ENCODE data around the gene COMT. TPM values are rescaled to one million over a fixed set of nuclear protein-coding genes. Genes with fewer than 3 reads are reported as not detected.

The COMT gene
- total RNA-seq, 1 experiment from 2014 or later, result 109 TPM

DNA sequence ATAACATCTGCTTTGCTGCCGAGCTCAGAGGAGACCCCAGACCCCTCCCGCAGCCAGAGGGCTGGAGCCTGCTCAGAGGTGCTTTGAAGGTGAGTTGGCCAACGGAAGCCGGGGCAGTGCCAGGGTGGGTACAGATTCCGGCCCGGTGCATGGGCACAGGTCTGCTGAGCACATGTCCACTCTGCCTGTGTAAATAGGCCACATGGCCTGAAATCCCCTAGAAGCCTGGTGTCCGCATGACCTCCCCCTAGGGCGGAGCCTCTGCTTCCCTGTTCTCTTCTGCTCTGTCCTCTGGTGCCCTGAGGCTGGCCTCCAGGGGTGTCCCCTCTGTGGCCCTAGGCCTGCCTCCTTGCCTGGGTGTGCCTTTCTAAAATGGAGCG is 19.6 kb downstream of the COMT start:
- no peak overlapping the region for H2AFZ ChIP-seq (ENCODE audit: low read depth, low read length, poor library complexity, severe bottlenecking)
- no peaks in the 10 kb centered on the region for H4K20me1 ChIP-seq (ENCODE audit: insufficient read depth)
- ChIA-PET POLR2A (no interaction called here), RAD21 (ENCODE audit: low non-redundant PET in 1 of 2, low total read pairs in 2 of 2, uncharacterized antibody in 2 of 2, unreplicated experiment in 2 of 2) (no interaction called here), CTCF (no interaction called here)
- H3K4me1 ChIP-seq (ENCODE audit: control insufficient read depth in 1 of 2, insufficient read depth in 2 of 2, low read length in 2 of 2), result peaks cover 44 to 60% of the 10 kb centered on the region in 2 experiments
- H3K9me2 ChIP-seq (ENCODE audit: insufficient read depth), result no peaks in the 10 kb centered on the region
- H3K9ac ChIP-seq (ENCODE audit: low read length), result no peak overlapping the region
- BruUV-seq (replicated peaks), result no TSS peak
- H3K4me3 ChIP-seq (replicated peaks in 1 of 2; ENCODE audit: low read depth in 1 of 2, low read length in 2 of 2), result no peak overlapping the region
- peak overlapping the region; percentile 99 for H3K27ac ChIP-seq (ENCODE audit: low read depth, low read length)
- intact Hi-C loops (cut with micrococcal nuclease), result loop anchor here (10.0 kb wide), 1 partner anchor 154 kb away; the partner anchor contains the start of genes RANBP1 and TRMT2A
- H3K4me2 ChIP-seq (ENCODE audit: low read length), result peak overlapping the region; percentile 99; the same call in 1 of the 2 replicates
- DNase-seq (ENCODE audit: low read depth, low spot score) (no peak), ATAC-seq (no peak)
- no peaks in the 10 kb centered on the region for H3K9me3 ChIP-seq (ENCODE audit: control insufficient read depth in 1 of 2, insufficient read depth in 1 of 2, low read depth in 1 of 2, low read length in 2 of 2)
- H3K36me3 ChIP-seq (ENCODE audit: control insufficient read depth in 1 of 2, insufficient read depth in 2 of 2, low read length in 2 of 2), result peaks cover 0 to 5% of the 10 kb centered on the region in 2 experiments; a peak in 1 of 4 replicates
- no peaks in the 10 kb centered on the region for H3K79me2 ChIP-seq (ENCODE audit: insufficient read depth, low read length)
- no peaks in the 10 kb centered on the region for H3K27me3 ChIP-seq (ENCODE audit: insufficient read depth, low read length)
- TF ChIP-seq SP1 (IDR thresholded peaks at IDR 0.05; ENCODE audit: low read depth) (no peak), RAD21 (IDR thresholded peaks at IDR 0.05; ENCODE audit: low read depth) (no peak), JUND (IDR thresholded peaks at IDR 0.05) (no peak), ZFX (IDR thresholded peaks at IDR 0.05) (no peak), CBX3 (IDR thresholded peaks at IDR 0.05; ENCODE audit: low read depth) (no peak), EZH2phosphoT487 (IDR thresholded peaks at IDR 0.05; ENCODE audit: borderline replicate concordance) (no peak), EZH2 (IDR thresholded peaks at IDR 0.05) (no peak)
- TF ChIP-seq, protein P1, sequence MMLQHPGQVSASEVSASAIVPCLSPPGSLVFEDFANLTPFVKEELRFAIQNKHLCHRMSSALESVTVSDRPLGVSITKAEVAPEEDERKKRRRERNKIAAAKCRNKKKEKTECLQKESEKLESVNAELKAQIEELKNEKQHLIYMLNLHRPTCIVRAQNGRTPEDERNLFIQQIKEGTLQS (IDR thresholded peaks at IDR 0.05), result no peak
- TF ChIP-seq, protein P2, sequence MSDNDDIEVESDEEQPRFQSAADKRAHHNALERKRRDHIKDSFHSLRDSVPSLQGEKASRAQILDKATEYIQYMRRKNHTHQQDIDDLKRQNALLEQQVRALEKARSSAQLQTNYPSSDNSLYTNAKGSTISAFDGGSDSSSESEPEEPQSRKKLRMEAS (IDR thresholded peaks at IDR 0.05), result no peak

DNA sequence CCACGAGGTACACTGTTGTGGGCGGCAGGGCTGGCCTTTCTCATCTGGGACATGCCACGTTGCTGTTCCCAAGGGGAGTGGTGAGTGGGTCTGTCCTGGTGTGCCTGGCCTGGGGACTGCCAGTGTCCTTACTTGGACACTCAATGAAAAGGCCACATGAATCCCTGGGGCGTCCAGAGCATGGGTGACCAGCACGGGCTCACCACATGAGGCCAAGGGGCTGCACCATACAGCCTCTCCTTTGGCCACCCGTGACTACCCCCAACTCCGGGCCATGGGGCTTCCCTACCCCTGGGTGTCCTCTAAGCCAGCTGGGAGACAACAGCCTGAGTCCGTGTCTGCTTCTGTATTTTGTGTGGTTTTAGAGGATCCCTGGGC is 20.3 kb downstream of the COMT start:
- Histone ChIP-seq H4K20me1 (ENCODE audit: insufficient read depth) (no peaks in the 10 kb centered on the region), H3K27ac (ENCODE audit: low read depth, low read length) (peak overlapping the region; percentile 99), H3K4me3 (replicated peaks in 1 of 2; ENCODE audit: low read depth in 1 of 2, low read length in 2 of 2) (peak overlapping the region in 1 of 2 experiments; percentile 64; a peak in 1 of 4 replicates), H3K4me1 (ENCODE audit: control insufficient read depth in 1 of 2, insufficient read depth in 2 of 2, low read length in 2 of 2) (peaks cover 44 to 60% of the 10 kb centered on the region in 2 experiments), H3K36me3 (ENCODE audit: control insufficient read depth in 1 of 2, insufficient read depth in 2 of 2, low read length in 2 of 2) (peaks cover 0 to 7% of the 10 kb centered on the region in 2 experiments; a peak in 1 of 4 replicates), H2AFZ (ENCODE audit: low read depth, low read length, poor library complexity, severe bottlenecking) (no peak overlapping the region), H3K27me3 (ENCODE audit: insufficient read depth, low read length) (no peaks in the 10 kb centered on the region), H3K9me2 (ENCODE audit: insufficient read depth) (no peaks in the 10 kb centered on the region), H3K9ac (ENCODE audit: low read length) (peak overlapping the region; percentile 40), H3K9me3 (ENCODE audit: control insufficient read depth in 1 of 2, insufficient read depth in 1 of 2, low read depth in 1 of 2, low read length in 2 of 2) (no peaks in the 10 kb centered on the region), H3K4me2 (ENCODE audit: low read length) (peak overlapping the region; percentile 99), H3K79me2 (ENCODE audit: insufficient read depth, low read length) (no peaks in the 10 kb centered on the region)
- ChIA-PET RAD21 (ENCODE audit: low non-redundant PET in 1 of 2, low total read pairs in 2 of 2, uncharacterized antibody in 2 of 2, unreplicated experiment in 2 of 2) (interaction anchor here in 1 of 2 experiments (1.7 kb wide), 1 partner anchor 231 kb away, joined by 5 read pairs; no protein-coding TSS in a partner anchor), POLR2A (interaction anchor here (0.8 to 1.3 kb wide), 2 partner anchors 9 kb away, joined by 3 to 5 read pairs; no protein-coding TSS in a partner anchor), CTCF (interaction anchor here (1.7 kb wide), 1 partner anchor 231 kb away, joined by 5 read pairs; no protein-coding TSS in a partner anchor)
- no TSS peak for BruUV-seq (replicated peaks)
- DNase-seq (ENCODE audit: low read depth, low spot score), result no peak
- no peak for ATAC-seq
- intact Hi-C loops (cut with micrococcal nuclease), result loop anchor here (10.0 kb wide), 1 partner anchor 153 kb away; the partner anchor contains the start of genes RANBP1 and TRMT2A
- no peak for TF ChIP-seq EGR1 (IDR thresholded peaks at IDR 0.05; ENCODE audit: low read depth)
- TF ChIP-seq, protein P3, sequence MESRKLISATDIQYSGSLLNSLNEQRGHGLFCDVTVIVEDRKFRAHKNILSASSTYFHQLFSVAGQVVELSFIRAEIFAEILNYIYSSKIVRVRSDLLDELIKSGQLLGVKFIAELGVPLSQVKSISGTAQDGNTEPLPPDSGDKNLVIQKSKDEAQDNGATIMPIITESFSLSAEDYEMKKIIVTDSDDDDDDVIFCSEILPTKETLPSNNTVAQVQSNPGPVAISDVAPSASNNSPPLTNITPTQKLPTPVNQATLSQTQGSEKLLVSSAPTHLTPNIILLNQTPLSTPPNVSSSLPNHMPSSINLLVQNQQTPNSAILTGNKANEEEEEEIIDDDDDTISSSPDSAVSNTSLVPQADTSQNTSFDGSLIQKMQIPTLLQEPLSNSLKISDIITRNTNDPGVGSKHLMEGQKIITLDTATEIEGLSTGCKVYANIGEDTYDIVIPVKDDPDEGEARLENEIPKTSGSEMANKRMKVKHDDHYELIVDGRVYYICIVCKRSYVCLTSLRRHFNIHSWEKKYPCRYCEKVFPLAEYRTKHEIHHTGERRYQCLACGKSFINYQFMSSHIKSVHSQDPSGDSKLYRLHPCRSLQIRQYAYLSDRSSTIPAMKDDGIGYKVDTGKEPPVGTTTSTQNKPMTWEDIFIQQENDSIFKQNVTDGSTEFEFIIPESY (IDR thresholded peaks at IDR 0.05; ENCODE audit: extremely low read depth, insufficient replicate concordance, low read length), result no peak
- no peak for TF ChIP-seq RAD21 (IDR thresholded peaks at IDR 0.05; ENCODE audit: low read depth)
- no peak for TF ChIP-seq CEBPB (IDR thresholded peaks at IDR 0.05; ENCODE audit: low read depth)
- TF ChIP-seq, protein P4, sequence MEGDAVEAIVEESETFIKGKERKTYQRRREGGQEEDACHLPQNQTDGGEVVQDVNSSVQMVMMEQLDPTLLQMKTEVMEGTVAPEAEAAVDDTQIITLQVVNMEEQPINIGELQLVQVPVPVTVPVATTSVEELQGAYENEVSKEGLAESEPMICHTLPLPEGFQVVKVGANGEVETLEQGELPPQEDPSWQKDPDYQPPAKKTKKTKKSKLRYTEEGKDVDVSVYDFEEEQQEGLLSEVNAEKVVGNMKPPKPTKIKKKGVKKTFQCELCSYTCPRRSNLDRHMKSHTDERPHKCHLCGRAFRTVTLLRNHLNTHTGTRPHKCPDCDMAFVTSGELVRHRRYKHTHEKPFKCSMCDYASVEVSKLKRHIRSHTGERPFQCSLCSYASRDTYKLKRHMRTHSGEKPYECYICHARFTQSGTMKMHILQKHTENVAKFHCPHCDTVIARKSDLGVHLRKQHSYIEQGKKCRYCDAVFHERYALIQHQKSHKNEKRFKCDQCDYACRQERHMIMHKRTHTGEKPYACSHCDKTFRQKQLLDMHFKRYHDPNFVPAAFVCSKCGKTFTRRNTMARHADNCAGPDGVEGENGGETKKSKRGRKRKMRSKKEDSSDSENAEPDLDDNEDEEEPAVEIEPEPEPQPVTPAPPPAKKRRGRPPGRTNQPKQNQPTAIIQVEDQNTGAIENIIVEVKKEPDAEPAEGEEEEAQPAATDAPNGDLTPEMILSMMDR (IDR thresholded peaks at IDR 0.05 in 2 of 3, conservative IDR thresholded peaks at IDR 0.05 in 1 of 3; ENCODE audit: borderline replicate concordance in 1 of 3, insufficient read depth in 1 of 3, low read depth in 2 of 3, low read length in 2 of 3), result no peak
- TF ChIP-seq, protein P2 (IDR thresholded peaks at IDR 0.05), result no peak
- no peak for TF ChIP-seq FOSL1 (IDR thresholded peaks at IDR 0.05; ENCODE audit: low read depth)
